ENCODE data around the gene PTGES2. TPM values are rescaled to one million over a fixed set of nuclear protein-coding genes. Genes with fewer than 3 reads are reported as not detected.

PTGES2 gene
- total RNA-seq, 1 donor from 2014 or later, result 44.1 TPM

DNA sequence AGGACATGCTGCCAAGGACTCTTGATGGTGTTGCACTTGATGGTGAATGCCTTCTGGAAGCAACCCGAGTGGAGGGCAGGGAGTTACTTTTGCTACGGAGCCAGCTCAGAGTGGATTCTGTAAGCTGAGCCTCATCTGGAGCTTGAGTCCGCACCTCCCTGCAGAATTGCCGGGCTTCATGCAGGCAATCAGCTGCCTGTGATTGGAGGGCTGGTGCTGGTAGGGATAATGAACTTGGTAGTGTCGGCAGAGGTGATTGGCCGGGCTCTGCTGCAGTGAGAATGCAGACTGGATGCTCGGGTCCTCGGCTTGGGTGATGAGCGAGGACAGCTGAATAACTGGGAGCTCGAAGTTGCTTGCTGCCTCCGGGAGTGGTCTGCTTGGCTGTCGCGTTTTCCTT, 36.4 kb downstream of the PTGES2 start:
- peaks cover 79% of the 10 kb centered on the region for H3K79me2 ChIP-seq (ENCODE audit: insufficient read depth, low read length)
- TF ChIP-seq, protein P1, sequence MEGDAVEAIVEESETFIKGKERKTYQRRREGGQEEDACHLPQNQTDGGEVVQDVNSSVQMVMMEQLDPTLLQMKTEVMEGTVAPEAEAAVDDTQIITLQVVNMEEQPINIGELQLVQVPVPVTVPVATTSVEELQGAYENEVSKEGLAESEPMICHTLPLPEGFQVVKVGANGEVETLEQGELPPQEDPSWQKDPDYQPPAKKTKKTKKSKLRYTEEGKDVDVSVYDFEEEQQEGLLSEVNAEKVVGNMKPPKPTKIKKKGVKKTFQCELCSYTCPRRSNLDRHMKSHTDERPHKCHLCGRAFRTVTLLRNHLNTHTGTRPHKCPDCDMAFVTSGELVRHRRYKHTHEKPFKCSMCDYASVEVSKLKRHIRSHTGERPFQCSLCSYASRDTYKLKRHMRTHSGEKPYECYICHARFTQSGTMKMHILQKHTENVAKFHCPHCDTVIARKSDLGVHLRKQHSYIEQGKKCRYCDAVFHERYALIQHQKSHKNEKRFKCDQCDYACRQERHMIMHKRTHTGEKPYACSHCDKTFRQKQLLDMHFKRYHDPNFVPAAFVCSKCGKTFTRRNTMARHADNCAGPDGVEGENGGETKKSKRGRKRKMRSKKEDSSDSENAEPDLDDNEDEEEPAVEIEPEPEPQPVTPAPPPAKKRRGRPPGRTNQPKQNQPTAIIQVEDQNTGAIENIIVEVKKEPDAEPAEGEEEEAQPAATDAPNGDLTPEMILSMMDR (IDR thresholded peaks at IDR 0.05; ENCODE audit: insufficient read depth, low read depth, low read length), result no peak
- TF ChIP-seq EZH2 (IDR thresholded peaks at IDR 0.05; ENCODE audit: insufficient read depth, low read length), result no peak
- H3K27me3 ChIP-seq (ENCODE audit: insufficient read depth, low read length), result no peaks in the 10 kb centered on the region
- H3K27ac ChIP-seq (ENCODE audit: low read depth, low read length), result peak overlapping the region; percentile 57
- no peak for FAIRE-seq
- peak overlapping the region; percentile 53 for H2AFZ ChIP-seq (ENCODE audit: low read depth, low read length)
- peak overlapping the region; percentile 56 for H3K4me3 ChIP-seq (ENCODE audit: insufficient read depth, low read depth, low read length)
- H3K4me1 ChIP-seq (ENCODE audit: insufficient read depth, low read length), result peaks cover 44% of the 10 kb centered on the region
- H3K4me2 ChIP-seq (ENCODE audit: low read length), result peak overlapping the region; percentile 79
- Mint-ChIP-seq H3K4me1 (ENCODE audit: low read depth, unreplicated experiment) (peaks cover 15% of the 10 kb centered on the region), H3K27me3 (ENCODE audit: low read depth, unreplicated experiment) (no peaks in the 10 kb centered on the region), H3K36me3 (ENCODE audit: low read depth, unreplicated experiment) (peaks cover 2% of the 10 kb centered on the region), H3K27ac (ENCODE audit: unreplicated experiment) (no peak overlapping the region), H3K9me3 (ENCODE audit: unreplicated experiment) (no peaks in the 10 kb centered on the region), H3K4me3 (ENCODE audit: unreplicated experiment) (no peak overlapping the region)
- H4K20me1 ChIP-seq (ENCODE audit: insufficient read depth, low read length), result peaks cover 20% of the 10 kb centered on the region
- no peaks in the 10 kb centered on the region for H3K9me3 ChIP-seq (ENCODE audit: insufficient read depth, low read depth, low read length)
- H3K9ac ChIP-seq (ENCODE audit: low read length), result peak overlapping the region; percentile 76
- peak; percentile 92 for DNase-seq (ENCODE audit: low read depth)
- peaks cover 4% of the 10 kb centered on the region for H3K36me3 ChIP-seq (ENCODE audit: insufficient read depth, low read length)

DNA sequence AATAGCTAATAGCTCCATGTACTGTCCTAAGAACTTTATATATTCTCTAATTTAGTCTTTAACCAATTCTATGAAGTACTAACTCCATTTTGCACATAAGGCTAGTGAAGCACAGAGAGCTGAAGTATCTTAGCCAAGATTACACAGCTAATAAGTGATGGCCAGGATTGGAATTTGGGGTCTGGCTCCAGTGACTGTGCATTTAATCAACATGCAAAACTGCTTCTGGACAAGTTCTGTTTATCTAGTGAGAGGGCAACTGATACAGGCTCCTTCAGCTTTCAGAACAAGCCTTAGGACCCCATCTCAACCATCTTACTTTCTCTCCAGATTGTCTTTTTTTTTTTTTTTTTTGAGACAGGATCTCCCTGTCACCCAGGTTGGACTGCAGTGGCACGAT, 38.2 kb downstream of the PTGES2 start:
- H3K27me3 Mint-ChIP-seq (ENCODE audit: low read depth, unreplicated experiment), result no peaks in the 10 kb centered on the region
- peaks cover 73% of the 10 kb centered on the region for H3K79me2 ChIP-seq (ENCODE audit: insufficient read depth, low read length)
- no peak for DNase-seq (ENCODE audit: low read depth)

More for the DNA sequence above, 38.2 kb downstream of the PTGES2 start:
- Histone ChIP-seq H4K20me1 (ENCODE audit: insufficient read depth, low read length) (peaks cover 18% of the 10 kb centered on the region), H3K4me1 (ENCODE audit: insufficient read depth, low read length) (peaks cover 34% of the 10 kb centered on the region), H3K9me3 (ENCODE audit: insufficient read depth, low read depth, low read length) (no peaks in the 10 kb centered on the region), H2AFZ (ENCODE audit: low read depth, low read length) (no peak overlapping the region), H3K9ac (ENCODE audit: low read length) (no peak overlapping the region), H3K4me3 (ENCODE audit: insufficient read depth, low read depth, low read length) (no peak overlapping the region), H3K27me3 (ENCODE audit: insufficient read depth, low read length) (no peaks in the 10 kb centered on the region), H3K4me2 (ENCODE audit: low read length) (no peak overlapping the region), H3K27ac (ENCODE audit: low read depth, low read length) (no peak overlapping the region), H3K36me3 (ENCODE audit: insufficient read depth, low read length) (peaks cover 4% of the 10 kb centered on the region)
- no peak for TF ChIP-seq EZH2 (IDR thresholded peaks at IDR 0.05; ENCODE audit: insufficient read depth, low read length)
- TF ChIP-seq, protein P1 (IDR thresholded peaks at IDR 0.05; ENCODE audit: insufficient read depth, low read depth, low read length), result no peak
- Mint-ChIP-seq H3K4me3 (ENCODE audit: unreplicated experiment) (no peak overlapping the region), H3K36me3 (ENCODE audit: low read depth, unreplicated experiment) (peaks cover 4% of the 10 kb centered on the region), H3K9me3 (ENCODE audit: unreplicated experiment) (no peaks in the 10 kb centered on the region), H3K4me1 (ENCODE audit: low read depth, unreplicated experiment) (peaks cover 9% of the 10 kb centered on the region), H3K27ac (ENCODE audit: unreplicated experiment) (no peak overlapping the region)
- no peak for FAIRE-seq
